KMS-11 (cell line): ENCODE results near the gene CDC42BPA.

Experiments used
- H2AFZ ChIP-seq: fragments of 200-600 bp; sonication (generic); 2 replicates; pipeline ENCODE4 v1.6.1; 2016; ENCODE audit warnings: antibody characterized with exemption, mixed run types, low read depth
- H3K27ac ChIP-seq: fragments of 200-600 bp; sonication (generic); 2 replicates; pipeline ENCODE4 v1.6.1; 2016; ENCODE audit warnings: mild to moderate bottlenecking, mixed run types
- H3K27me3 ChIP-seq: fragments of 200-600 bp; sonication (generic); 2 replicates; pipeline ENCODE4 v1.6.1; 2017; ENCODE audit warnings: mild to moderate bottlenecking, low read depth, mixed run types, moderate library complexity; ENCODE audit not compliant: insufficient read depth
- H3K36me3 ChIP-seq: fragments of 200-600 bp; sonication (generic); 2 replicates; pipeline ENCODE4 v1.6.1; 2017; ENCODE audit warnings: mild to moderate bottlenecking, mixed run types; ENCODE audit not compliant: insufficient read depth
- H3K4me1 ChIP-seq: fragments of 200-600 bp; sonication (generic); 2 replicates; pipeline ENCODE4 v1.6.1; 2016; ENCODE audit warnings: mild to moderate bottlenecking, low read depth, mixed run types; ENCODE audit not compliant: poor library complexity, severe bottlenecking
- H3K4me2 ChIP-seq: fragments of 200-600 bp; sonication (generic); 2 replicates; pipeline ENCODE4 v1.7.0; 2016; ENCODE audit warnings: mild to moderate bottlenecking, mixed run types
- H3K4me3 ChIP-seq: fragments of 200-600 bp; sonication (generic); IDR thresholded peaks from 2 replicates; pipeline ENCODE4 v1.6.1; 2017; ENCODE audit warnings: low read depth, low read length, mixed read lengths; ENCODE audit not compliant: insufficient read depth
- H3K79me2 ChIP-seq: fragments of 200-600 bp; sonication (generic); 2 replicates; pipeline ENCODE4 v1.6.1; 2016; ENCODE audit warnings: low read depth, mixed run types; ENCODE audit not compliant: insufficient read depth
- H3K9ac ChIP-seq: fragments of 200-600 bp; sonication (generic); 2 replicates; pipeline ENCODE4 v1.6.1; 2016; ENCODE audit warnings: mild to moderate bottlenecking, mixed run types
- H4K20me1 ChIP-seq: fragments of 200-600 bp; sonication (generic); 2 replicates; pipeline ENCODE4 v1.6.1; 2016; ENCODE audit warnings: mild to moderate bottlenecking, mixed run types; ENCODE audit not compliant: insufficient read depth
- CTCF ChIP-seq: fragments of 200-600 bp; sonication (generic); conservative IDR thresholded peaks from 2 replicates; pipeline ENCODE4 v1.6.1; 2017; ENCODE audit warnings: low read depth, mild to moderate bottlenecking, antibody characterized with exemption, low read length, moderate library complexity, mixed read lengths

Gene CDC42BPA

GRCh38 chr1:227073786-227074185 is 244.5 kb downstream of the CDC42BPA start:
- H3K27me3 ChIP-seq = no peaks in the 10 kb centered on the region
- H3K4me2 ChIP-seq = no peak overlapping the region
- no peak overlapping the region for H3K27ac ChIP-seq
- H3K79me2 ChIP-seq = no peaks in the 10 kb centered on the region
- H3K36me3 ChIP-seq = no peaks in the 10 kb centered on the region
- no peak overlapping the region for H2AFZ ChIP-seq
- peaks cover 18% of the 10 kb centered on the region for H3K4me1 ChIP-seq
- no peak overlapping the region for H3K4me3 ChIP-seq
- no peak overlapping the region for H3K9ac ChIP-seq
- no peak for TF ChIP-seq CTCF
- no peaks in the 10 kb centered on the region for H4K20me1 ChIP-seq

- peaks cover 18% of the 10 kb centered on the region for H3K4me1 ChIP-seq
- no peak for TF ChIP-seq CTCF
- no peaks in the 10 kb centered on the region for H3K79me2 ChIP-seq
- no peak overlapping the region for H3K9ac ChIP-seq
- no peak overlapping the region for H3K27ac ChIP-seq
- no peak overlapping the region for H3K4me3 ChIP-seq
- H3K36me3 ChIP-seq = no peaks in the 10 kb centered on the region
- H3K4me2 ChIP-seq = 0 out of 2 replicates have a peak overlapping the region, but pooled peaks have one; percentile 4
- no peaks in the 10 kb centered on the region for H4K20me1 ChIP-seq
- H3K27me3 ChIP-seq = no peaks in the 10 kb centered on the region
- H2AFZ ChIP-seq = no peak overlapping the region
These were observed 245.3 kb downstream of the CDC42BPA start for GRCh38 chr1:227072991-227073390.

- no peak overlapping the region for H3K4me2 ChIP-seq
- H3K27me3 ChIP-seq = no peaks in the 10 kb centered on the region
- H3K79me2 ChIP-seq = no peaks in the 10 kb centered on the region
- peaks cover 18% of the 10 kb centered on the region for H3K4me1 ChIP-seq
- H3K27ac ChIP-seq = no peak overlapping the region
- no peaks in the 10 kb centered on the region for H3K36me3 ChIP-seq
- H3K9ac ChIP-seq = no peak overlapping the region
- TF ChIP-seq CTCF = no peak
- H3K4me3 ChIP-seq = no peak overlapping the region
- H4K20me1 ChIP-seq = no peaks in the 10 kb centered on the region
- no peak overlapping the region for H2AFZ ChIP-seq
These were observed 246.3 kb downstream of the CDC42BPA start for GRCh38 chr1:227071895-227072587.

GRCh38 chr1:227070638-227071285 is 247.5 kb downstream of the CDC42BPA start:
- Histone ChIP-seq H3K36me3 (no peaks in the 10 kb centered on the region), H3K79me2 (no peaks in the 10 kb centered on the region), H3K27ac (no peak overlapping the region), H4K20me1 (no peaks in the 10 kb centered on the region), H2AFZ (no peak overlapping the region), H3K4me1 (peaks cover 18% of the 10 kb centered on the region), H3K4me3 (no peak overlapping the region), H3K27me3 (no peaks in the 10 kb centered on the region), H3K4me2 (no peak overlapping the region), H3K9ac (no peak overlapping the region)
- TF ChIP-seq CTCF = no peak
